Progenitor cell of endocrine pancreas (in vitro differentiated cells): ENCODE results near the gene CAPZA1. TPM values are rescaled to one million over a fixed set of nuclear protein-coding genes. Genes with fewer than 3 reads are reported as not detected.

Source experiments
- DNase-seq: peaks from one replicate; pipeline ENCODE4 v3.0.0; 2021; ENCODE audit warnings: low spot score; ENCODE audit not compliant: unreplicated experiment
- H3K27ac Mint-ChIP-seq: 2 replicates; pipeline ENCODE4 v1.8.0; 2021; ENCODE audit warnings: mild to moderate bottlenecking, moderate library complexity, mixed read lengths
- H3K27me3 Mint-ChIP-seq: 2 replicates; pipeline ENCODE4 v1.8.0; 2021; ENCODE audit warnings: mixed read lengths
- H3K36me3 Mint-ChIP-seq: 2 replicates; pipeline ENCODE4 v1.8.0; 2022; ENCODE audit warnings: mixed read lengths; ENCODE audit not compliant: insufficient read depth
- H3K4me1 Mint-ChIP-seq: 2 replicates; pipeline ENCODE4 v1.8.0; 2021; ENCODE audit warnings: low read depth, mixed read lengths
- H3K4me3 Mint-ChIP-seq: 2 replicates; pipeline ENCODE4 v1.8.0; 2021; ENCODE audit warnings: low read depth, mild to moderate bottlenecking, moderate library complexity, mixed read lengths
- H3K9me3 Mint-ChIP-seq: 2 replicates; pipeline ENCODE4 v1.8.0; 2021; ENCODE audit warnings: low read depth, mixed read lengths
- total RNA-seq: library from RNA; stranded (reverse); gene quantifications from 2 replicates; pipeline ENCODE4 v1.2.1, GENCODE V29; 2021
- TF ChIP-seq, protein P1 (sequence below): fragments of 200-600 bp; sonication (generic); IDR thresholded peaks from one replicate; pipeline ENCODE4 v1.5.0; 2021; ENCODE audit warnings: antibody characterized with exemption, mild to moderate bottlenecking; ENCODE audit not compliant: unreplicated experiment

Gene CAPZA1
- total RNA-seq, 1 donor from 2014 or later, result 129 TPM

GRCh38 chr1:112581586-112582192 is 37.9 kb upstream of the CAPZA1 start:
- peaks cover 7% of the 10 kb centered on the region for H3K36me3 Mint-ChIP-seq
- TF ChIP-seq, protein P1, sequence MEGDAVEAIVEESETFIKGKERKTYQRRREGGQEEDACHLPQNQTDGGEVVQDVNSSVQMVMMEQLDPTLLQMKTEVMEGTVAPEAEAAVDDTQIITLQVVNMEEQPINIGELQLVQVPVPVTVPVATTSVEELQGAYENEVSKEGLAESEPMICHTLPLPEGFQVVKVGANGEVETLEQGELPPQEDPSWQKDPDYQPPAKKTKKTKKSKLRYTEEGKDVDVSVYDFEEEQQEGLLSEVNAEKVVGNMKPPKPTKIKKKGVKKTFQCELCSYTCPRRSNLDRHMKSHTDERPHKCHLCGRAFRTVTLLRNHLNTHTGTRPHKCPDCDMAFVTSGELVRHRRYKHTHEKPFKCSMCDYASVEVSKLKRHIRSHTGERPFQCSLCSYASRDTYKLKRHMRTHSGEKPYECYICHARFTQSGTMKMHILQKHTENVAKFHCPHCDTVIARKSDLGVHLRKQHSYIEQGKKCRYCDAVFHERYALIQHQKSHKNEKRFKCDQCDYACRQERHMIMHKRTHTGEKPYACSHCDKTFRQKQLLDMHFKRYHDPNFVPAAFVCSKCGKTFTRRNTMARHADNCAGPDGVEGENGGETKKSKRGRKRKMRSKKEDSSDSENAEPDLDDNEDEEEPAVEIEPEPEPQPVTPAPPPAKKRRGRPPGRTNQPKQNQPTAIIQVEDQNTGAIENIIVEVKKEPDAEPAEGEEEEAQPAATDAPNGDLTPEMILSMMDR, result no peak
- no peak overlapping the region for H3K4me3 Mint-ChIP-seq

DNA sequence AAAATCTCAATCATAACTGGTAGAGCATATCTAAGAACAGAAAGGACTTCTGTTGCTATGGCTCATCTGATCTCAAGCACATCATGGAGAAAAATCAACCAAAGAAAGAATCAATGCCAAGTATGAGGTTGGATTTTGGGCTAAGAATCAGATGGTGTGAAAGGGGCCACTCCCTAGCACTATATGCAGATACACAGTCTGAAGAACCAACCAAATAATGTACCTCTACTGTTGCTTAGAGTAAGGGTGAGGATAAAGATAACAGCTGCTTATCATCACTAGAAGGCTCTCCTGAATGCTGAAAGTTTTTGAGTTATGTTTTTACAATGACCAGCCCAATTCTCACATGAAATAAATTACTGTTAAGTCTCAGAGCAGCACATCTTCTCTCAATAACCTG is 36.3 kb upstream of the CAPZA1 start:
- Mint-ChIP-seq H3K27ac (no peak overlapping the region), H3K9me3 (peaks cover 4% of the 10 kb centered on the region), H3K27me3 (no peaks in the 10 kb centered on the region), H3K4me1 (no peaks in the 10 kb centered on the region), H3K4me3 (no peak overlapping the region), H3K36me3 (peaks cover 13% of the 10 kb centered on the region)
- TF ChIP-seq, protein P1, result no peak
- DNase-seq, result no peak

More at GRCh38 chr1:112581586-112582192, 37.9 kb upstream of the CAPZA1 start:
- Mint-ChIP-seq H3K27me3 (no peaks in the 10 kb centered on the region), H3K9me3 (no peaks in the 10 kb centered on the region), H3K4me1 (no peaks in the 10 kb centered on the region), H3K27ac (no peak overlapping the region)
- DNase-seq, result no peak

DNA sequence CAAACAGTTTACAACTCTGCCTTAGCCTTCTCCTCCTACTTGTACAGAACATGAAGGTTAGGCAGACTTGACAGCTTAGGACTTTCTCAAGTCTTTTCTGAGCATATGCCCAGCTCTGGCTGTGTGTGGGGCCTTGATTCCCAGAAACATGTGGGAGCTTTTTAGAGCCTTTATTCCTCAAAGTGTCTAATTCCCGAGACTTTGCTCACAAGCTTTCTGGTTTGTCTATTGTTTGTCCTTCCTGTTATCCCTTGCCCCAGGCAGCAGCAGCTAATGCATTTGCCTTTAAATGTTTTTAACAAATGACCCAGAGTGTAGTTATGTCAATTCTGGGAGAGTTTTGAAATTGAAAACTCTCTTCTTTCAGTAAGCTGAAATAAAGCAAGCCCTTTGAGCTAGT is 29.9 kb upstream of the CAPZA1 start:
- DNase-seq, result no peak
- Mint-ChIP-seq H3K9me3 (peaks cover 4% of the 10 kb centered on the region), H3K27ac (no peak overlapping the region), H3K27me3 (no peaks in the 10 kb centered on the region), H3K4me3 (no peak overlapping the region), H3K4me1 (no peaks in the 10 kb centered on the region), H3K36me3 (peaks cover 30% of the 10 kb centered on the region)
- TF ChIP-seq, protein P1, result no peak

DNA sequence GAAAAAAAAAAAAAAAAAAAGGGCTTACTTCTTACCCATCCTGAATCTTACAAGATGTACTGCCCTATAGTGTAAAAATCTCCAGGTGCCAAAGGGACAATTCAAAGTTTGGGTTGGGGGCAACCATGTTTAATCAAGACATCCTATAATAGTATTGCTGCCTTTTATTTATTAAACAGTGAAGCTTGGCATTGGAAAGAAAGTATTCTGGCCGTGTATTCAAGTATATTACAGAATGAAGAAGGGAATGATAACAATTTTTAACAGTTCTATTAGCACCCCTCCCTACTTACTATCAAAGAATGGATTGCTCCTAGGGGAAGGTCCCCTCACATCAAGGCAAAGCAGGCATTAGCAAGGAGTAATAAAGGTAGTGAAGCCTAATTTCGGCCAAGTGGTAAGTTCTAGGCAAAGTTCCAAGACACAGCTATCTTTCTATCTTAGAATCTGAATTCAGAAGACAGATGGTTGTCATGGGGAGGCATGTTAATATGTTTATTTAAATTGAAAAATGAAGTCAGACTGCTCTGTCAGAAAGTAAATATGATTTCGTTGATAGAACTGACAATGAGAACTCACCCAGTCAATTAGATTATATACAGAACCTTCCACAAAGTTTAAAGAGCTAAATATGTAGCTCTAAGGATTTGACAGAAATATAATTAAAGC is 25.3 kb upstream of the CAPZA1 start:
- Mint-ChIP-seq H3K4me1 (no peaks in the 10 kb centered on the region), H3K27ac (no peak overlapping the region), H3K36me3 (peaks cover 18% of the 10 kb centered on the region), H3K4me3 (no peak overlapping the region), H3K27me3 (no peaks in the 10 kb centered on the region), H3K9me3 (no peaks in the 10 kb centered on the region)
- TF ChIP-seq, protein P1, result no peak
- DNase-seq, result no peak

- H3K4me3 Mint-ChIP-seq, result no peak overlapping the region
- no peaks in the 10 kb centered on the region for H3K9me3 Mint-ChIP-seq
Measured at GRCh38 chr1:112599477-112599876, 20.2 kb upstream of the CAPZA1 start.

More at GRCh38 chr1:112599477-112599876, 20.2 kb upstream of the CAPZA1 start:
- no peaks in the 10 kb centered on the region for H3K4me1 Mint-ChIP-seq
- no peak for DNase-seq
- peaks cover 13% of the 10 kb centered on the region for H3K36me3 Mint-ChIP-seq
- H3K27ac Mint-ChIP-seq, result no peak overlapping the region
- TF ChIP-seq, protein P1, result no peak
- no peaks in the 10 kb centered on the region for H3K27me3 Mint-ChIP-seq
